ENCODE results near the gene IQGAP2. TPM values are rescaled to one million over a fixed set of nuclear protein-coding genes. Genes with fewer than 3 reads are reported as not detected.

The IQGAP2 gene
- total RNA-seq, 1 experiment from 2014 or later: 0.17 TPM

DNA sequence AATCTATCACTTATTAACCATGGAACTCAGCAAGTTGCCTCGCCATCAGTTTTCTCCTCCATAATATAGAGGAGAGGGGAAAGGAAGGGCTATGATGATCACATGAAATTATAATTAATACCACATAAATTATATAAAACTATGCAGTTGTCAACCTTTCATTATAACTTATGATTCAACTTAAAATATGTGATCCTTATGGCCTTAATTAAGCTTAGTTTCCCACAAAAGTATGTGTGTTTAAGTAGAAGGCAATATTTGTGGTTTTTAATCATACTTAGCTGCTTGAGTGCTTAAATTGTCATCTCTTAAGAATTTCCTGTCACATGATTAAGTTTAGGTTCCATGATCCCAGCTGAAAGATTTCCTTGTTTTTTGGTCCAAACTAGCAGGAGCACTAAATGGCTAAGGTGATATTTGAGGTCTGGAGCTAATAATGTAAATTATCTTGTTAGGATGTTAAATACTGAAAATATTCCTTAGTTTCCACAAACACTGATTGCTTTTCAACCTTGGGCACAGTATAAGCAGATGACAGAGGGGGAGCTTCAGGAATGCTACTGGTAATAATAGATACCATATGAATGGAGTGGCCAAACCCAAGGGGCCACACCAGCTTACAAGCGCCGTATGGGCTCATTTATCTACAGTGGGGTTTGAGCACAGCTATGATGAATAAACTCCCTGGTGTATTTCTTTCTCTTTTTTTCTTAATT, 286.4 kb downstream of the IQGAP2 start:
- peak; percentile 85 for DNase-seq (ENCODE audit: low read depth)

DNA sequence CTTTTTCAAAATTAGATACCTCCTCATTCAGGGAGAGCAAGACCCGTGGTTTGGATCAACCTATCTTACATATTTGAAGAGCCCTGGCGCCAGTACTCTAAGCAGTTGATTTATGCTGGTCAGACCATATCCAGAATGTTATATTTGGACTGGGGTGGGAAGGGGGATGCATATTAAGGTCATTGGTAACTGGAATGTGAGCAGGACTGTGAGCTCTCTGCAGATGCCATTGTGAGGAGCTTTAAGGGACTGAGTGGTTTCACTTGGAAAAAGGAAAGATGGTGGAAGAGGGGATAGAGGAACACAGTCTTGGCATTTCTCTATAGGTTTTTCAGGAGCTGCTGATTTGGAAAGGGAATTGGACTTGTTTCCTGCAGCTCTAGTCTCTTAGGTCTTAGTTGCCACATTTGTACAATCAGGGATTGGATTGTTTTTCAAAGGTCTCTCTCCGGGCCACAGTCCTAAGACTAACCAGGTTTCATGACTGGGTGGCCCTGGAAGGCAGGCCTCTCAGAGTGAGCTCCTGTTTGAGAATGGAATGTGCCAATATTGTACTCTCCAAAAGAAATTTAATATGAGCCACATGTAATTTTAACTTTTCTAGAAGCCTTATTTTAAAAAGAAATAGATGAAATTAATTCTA, 287.1 kb downstream of the IQGAP2 start:
- no peak for DNase-seq (ENCODE audit: low read depth)

DNA sequence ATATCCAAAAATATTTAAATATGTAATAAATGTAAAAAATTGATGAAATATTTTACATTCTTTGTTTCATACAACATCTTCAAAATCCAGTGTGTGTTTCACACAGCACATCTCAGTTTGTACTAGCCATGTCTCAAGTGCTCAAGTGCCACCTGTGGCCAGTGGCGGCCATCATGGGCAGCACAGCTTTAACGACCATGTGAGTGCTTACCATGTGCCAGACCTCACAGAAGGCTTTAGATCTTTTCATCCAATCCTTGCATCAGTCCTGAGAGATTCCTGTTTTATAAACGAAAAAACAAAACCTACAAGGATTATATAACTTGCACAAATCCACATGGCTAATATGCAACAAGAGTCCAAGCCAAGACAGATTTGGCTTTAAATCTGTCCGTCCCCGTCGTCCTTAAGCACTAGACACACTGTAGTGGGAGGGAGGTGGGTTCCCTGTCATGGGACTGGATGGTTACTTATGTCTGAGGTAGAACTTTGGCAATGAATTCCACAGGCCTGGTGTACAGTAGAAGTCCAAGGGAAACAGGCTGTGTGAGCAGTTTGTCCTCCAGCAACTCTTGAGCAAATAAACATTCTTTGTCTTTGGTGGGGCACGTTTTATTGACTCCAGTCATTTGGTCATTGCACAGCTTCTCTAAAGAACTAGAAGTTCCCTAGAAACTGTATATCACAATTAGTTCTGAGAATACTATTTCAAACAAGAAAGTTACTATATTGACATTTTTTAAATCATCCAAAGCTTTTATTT, 287.8 kb downstream of the IQGAP2 start:
- peak; percentile 42 for DNase-seq (ENCODE audit: low read depth)

DNA sequence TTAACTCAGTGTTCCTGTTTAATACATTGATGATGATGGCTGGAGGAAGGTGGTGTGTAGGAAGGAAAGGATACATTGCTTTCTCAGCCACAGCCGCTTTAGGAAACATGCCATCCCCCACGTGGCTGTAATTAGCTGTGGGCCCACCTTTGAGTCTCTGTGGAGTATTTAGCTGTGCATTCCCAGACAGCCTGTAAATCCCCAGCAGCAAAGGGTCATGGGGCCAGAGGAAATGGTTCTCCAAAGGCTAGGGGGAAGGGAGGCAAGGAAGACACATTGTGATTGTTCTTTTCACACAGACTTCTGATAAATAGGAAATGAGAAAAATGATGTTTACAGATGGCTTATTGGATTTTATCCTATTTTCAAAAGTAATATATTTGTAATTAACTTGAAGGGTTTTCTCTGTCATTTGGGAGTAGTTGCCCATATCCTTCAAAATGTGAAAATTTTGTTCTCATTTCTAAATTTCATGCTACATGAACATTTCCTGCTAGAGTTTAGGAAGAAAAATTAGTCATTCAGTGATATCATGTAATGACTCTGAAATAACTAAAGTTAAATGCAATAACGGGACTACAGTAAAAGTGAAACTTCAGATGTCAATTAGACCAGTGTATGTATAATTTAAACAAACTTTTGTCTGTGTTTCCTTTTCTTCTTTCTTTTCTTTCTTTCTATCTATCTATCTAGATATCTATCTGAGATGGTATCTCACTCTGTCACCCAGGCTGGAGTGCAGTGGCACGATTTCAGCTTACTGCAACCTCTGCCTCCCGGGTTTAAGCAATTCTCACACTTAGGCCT, 288.6 kb downstream of the IQGAP2 start:
- peak; percentile 68 for DNase-seq (ENCODE audit: low read depth)

DNA sequence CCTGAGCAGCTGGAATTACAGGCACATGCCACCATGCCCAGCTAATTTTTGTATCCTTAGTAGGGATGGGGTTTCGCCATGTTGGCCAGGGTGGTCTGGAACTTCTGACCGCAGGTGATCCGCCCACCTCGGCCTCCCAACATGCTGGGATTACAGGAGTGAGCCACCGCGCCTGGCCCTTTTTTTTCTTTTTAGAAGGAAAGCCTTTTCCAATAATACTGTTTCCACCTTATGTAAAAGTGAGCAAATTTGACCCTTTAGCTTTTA, 289.1 kb downstream of the IQGAP2 start:
- no peak for DNase-seq (ENCODE audit: low read depth)

DNA sequence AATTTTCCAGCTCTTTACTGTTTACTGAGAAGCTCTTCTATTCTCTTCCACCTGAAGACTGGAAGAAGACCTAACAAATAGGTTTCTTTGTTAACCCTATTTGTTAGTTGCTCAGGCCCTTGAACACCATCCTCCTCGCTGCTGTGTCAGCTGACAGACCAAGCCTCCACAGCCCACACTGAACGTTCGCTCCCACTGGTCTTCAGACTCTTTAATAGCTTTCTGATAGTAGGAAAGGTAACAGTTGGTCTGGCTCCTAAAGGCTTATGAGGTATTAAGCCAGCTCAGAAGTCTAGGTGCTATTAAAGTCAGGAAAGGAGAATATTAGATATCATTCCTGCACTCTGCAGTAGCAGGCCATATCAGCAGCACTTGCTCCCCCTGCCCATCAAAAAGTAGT, 289.6 kb downstream of the IQGAP2 start:
- DNase-seq (ENCODE audit: low read depth): no peak

DNA sequence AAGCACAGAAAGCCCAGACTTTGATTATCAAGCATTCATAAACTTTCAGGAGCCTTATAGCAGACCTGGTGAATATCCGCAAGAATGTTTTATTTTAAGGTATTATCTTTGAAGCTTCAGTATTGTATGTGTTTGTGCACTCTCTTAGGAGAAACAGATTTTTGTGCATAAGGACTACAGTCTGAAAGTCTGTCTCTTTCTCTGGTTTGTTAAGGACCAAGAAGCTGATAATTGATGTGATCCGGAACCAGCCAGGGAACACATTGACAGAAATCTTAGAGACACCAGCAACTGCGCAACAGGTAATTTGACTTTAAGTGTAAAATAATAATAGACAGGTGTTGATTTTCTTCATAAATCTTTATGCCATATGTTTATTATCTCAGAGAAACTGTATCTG, 290.1 kb downstream of the IQGAP2 start:
- no peak for DNase-seq (ENCODE audit: low read depth)

DNA sequence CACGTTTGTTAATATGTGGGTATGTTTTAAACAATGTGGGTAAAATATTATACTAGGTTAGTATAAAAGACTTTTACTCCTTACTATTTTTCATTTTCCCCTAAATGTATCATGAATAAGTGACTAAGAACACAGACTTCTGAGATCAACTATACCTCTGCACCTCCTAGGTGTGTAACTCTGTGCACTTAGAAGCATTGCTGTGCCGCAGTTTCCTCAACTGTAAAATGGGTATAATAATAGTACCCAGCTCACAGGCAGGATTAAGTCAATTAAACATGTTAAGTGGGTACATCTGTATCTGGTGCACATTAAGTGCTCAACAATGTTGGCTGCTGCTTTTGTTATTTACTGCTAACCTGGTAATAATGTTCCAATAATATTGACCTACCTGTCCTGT, 291.2 kb downstream of the IQGAP2 start:
- DNase-seq (ENCODE audit: low read depth): no peak

DNA sequence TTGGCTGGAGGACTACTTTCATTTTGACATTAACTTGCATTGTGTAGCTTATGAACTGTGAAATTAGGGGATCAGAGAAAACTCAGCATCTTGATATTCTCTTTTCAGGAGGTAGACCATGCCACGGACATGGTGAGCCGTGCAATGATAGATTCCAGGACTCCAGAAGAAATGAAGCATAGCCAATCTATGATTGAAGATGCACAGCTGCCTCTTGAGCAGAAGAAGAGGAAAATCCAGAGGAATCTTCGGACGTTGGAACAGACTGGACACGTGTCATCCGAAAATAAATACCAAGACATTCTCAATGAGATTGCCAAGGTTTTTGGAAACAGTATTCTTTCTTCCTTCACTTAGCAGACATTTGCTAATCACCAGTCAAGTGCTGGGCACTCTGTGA, 292.3 kb downstream of the IQGAP2 start:
- DNase-seq (ENCODE audit: low read depth): no peak

DNA sequence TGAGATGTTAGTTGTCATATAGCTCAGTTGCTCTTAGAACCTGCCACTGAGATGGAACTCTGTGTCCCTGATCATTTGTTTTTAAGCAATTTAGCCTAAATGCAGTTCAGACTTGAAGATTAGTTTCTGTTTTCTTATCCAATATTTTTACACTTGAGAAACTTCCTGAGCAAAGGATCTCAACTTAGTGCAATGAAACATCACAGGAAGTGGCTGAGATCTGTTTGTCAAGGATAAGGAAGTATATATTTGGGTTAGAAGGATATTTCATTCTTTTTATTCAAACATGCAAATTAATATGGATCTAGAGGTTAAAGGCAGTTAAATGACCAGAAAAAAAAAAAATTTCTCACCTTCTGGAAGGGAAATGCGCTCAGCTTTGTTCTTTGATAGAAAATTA, 293.2 kb downstream of the IQGAP2 start:
- no peak for DNase-seq (ENCODE audit: low read depth)

DNA sequence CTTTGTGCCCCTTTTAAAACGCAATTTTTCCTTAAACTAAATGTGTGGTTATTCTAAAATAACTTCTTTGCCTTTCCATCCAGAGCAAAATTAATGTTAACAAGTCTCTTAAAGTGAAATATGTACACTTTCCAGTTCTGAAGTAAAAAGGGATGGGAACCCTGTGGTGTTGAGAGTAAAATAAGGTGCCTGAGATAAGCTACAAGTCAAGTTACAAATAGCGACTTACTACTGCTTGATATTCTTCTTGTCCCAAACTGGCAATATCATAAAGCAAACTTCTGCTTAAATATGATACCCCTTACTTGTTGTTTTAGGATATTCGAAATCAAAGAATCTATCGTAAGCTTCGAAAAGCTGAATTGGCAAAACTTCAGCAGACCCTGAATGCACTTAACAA, 294.6 kb downstream of the IQGAP2 start:
- DNase-seq (ENCODE audit: low read depth): no peak

DNA sequence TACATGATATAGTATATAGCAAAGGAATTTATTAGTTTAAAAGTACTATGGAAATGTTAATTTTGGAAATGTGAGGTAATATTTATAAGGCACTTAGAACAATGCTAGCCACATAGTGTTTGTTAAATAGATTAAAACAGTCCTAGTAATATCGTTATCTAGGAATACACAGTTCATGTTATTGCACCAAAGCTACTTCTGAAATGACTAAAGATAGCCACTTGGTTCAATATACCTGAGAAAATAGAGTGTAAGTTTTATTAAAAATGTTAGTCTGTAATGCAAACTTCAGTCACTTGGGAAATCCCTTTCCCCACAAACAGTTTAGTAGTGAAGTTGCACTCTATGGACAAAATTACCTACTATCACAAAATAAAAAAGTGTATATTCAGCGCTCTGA, 297.5 kb downstream of the IQGAP2 start:
- no peak for DNase-seq (ENCODE audit: low read depth)

DNA sequence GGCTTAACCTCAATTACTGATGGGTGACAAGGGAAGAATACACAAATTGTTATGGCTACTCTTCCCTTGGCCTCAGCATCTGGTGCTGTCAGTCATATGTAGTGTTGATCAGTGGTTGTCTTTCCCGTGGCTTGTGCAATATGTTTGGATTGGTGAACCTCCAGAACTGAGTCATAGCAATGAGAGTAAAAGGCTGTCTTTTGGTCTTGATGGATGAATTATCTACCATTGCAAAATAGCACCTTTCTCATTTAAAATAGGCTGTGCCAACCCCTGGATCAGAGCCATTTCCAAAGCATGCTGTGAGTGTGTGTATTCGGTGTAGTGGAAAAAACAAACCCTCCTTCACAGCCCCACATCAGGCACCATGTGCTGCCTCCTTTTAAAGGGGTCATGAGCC, 298.2 kb downstream of the IQGAP2 start:
- peak; percentile 100 for DNase-seq (ENCODE audit: low read depth)

DNA sequence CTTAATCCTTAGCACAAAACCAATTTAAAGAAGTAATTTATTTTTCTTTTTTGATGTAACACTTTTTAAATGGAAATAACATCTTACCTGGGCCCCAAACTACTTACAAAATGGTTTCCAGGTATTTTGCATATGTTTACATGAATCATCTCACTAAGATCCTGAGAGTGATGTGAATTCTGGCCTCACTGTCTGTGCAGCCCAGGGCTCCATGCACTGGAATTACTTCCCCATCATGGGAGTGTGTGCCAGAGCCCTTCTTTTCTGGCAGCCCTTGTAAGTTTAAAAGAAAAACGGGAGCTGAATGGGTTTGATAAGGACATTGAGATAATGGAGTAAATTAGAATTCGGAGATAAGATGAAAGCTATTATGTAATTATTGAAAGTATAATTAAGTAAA, 300.6 kb downstream of the IQGAP2 start:
- DNase-seq (ENCODE audit: low read depth): no peak

DNA sequence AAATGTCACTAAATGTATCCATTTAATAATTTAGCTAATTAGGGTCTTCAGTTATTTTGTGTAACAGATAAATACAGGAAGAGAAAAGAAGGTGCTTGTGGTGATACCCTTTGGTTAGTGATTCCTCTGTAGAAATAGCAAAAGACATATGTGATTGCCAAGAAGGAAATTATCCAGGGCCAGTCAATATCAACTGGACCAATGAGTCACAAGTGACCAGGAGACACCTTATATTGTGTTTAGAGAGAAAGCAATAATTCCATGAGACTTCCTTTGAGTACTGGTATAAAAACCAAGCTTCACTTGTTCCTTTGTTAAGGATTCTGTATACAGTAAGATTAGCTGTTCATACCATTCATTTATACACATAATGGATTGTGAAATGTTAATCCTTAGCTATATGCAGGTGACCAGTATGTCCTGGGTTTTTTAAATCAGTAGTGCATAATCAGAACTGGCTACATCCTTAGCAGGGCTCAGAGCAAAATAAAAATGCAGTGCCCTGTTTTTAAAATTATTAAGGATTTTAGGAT, 301.1 kb downstream of the IQGAP2 start:
- DNase-seq (ENCODE audit: low read depth): no peak

DNA sequence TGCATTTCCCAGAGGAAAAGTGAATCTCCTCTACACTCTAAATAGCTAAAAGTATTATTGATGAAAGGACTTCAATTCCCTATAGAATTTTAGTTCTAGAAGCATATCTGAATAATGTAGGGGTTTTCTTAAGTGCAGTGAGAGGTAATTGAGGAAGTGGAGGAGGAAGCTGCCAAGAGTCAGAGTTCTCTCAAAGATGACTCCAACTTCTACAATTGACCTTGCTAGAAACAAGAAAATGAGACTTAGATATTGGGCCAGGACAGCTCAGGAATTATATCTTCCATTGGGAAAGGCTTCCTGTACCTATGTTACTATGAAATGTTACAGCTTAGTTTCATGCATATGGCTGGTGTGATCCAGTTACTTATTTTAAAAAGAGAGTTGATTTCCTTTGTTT, 302.5 kb downstream of the IQGAP2 start:
- no peak for DNase-seq (ENCODE audit: low read depth)

DNA sequence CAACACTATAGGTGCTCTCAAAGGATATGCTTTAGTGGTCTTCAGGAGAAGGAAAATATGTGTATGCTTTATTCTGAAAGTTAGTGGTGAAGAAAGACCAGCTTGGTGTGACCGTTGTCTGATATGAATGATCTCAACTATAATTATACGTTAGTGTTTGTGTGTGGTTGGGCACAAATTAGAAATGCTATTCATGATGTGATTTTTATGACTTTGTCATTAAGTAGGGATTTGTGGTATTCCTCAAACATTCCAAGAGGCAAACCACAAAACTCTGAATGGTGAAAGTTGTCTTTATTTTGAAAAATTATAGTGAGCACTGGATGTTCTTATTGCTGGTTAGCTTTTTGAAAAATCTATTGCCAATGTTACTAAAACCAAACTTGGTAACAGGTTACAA, 306.7 kb downstream of the IQGAP2 start:
- peak; percentile 71 for DNase-seq (ENCODE audit: low read depth)

DNA sequence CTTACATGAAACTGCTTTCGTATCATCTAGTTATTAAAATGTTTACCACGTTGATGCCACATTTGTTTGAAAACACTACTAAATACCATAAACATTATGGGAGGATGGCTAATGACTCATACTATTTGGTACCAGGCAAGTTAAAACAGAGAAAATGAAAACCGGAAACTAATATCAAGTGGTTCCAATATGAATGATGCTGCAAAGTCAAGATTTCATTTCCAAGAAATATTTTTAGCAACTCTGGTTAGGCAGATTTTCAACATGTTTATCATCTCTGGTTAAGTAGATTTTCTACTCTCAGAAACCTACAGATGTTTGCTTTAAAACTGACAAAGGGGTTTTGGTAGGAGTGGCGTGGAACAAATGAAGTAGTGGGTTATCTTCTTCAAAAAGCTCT, 307.9 kb downstream of the IQGAP2 start:
- DNase-seq (ENCODE audit: low read depth): no peak

DNA sequence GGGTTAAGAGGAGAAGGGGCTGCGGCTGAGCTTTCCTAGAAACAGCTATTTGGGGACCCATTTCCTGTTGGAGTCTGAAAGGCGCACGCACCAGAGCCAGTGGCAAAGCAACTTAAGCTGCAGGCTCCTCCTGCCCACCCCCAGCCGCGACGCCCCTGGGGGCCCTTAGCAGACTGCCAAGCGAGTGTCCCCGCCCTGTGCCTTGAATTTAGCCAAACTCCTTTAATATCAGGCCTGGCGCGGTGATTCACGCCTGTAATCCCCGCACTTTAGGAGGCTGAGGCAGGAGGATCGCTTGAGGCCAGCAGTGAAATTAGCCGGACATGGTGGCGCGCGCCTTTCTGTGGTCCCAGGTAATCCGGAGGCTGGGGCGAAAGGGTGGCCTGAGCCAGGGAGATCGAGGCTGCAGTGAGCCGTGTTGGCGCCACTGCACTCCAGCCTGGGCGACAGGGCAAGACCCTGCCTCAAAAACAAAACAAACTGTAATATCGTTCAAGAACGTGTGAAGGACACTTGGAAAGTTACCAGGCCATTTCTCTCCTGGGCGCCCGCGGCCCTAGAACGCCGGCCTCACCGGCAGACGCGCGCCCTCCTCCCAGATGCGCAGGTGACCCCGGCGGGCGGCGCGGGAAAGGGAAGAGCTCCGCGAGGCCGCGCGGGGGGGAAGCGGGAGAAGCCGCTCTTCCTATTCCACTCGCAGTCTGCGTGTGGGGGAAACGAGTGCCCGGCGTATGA, 311.8 kb downstream of the IQGAP2 start:
- DNase-seq (ENCODE audit: low read depth): no peak

DNA sequence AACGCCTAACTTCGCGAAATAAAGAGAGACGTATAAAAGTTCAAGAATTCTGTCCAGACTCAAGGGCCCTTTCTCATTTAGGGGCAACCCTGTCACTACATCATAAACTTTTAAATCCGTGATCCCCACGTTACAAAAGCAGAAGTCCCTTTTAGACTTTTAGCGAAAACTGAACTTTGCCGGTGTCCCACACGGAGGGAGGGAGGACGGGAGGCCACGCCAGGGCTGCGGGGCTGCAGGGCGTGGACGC, 312.3 kb downstream of the IQGAP2 start:
- no peak for DNase-seq (ENCODE audit: low read depth)

DNA sequence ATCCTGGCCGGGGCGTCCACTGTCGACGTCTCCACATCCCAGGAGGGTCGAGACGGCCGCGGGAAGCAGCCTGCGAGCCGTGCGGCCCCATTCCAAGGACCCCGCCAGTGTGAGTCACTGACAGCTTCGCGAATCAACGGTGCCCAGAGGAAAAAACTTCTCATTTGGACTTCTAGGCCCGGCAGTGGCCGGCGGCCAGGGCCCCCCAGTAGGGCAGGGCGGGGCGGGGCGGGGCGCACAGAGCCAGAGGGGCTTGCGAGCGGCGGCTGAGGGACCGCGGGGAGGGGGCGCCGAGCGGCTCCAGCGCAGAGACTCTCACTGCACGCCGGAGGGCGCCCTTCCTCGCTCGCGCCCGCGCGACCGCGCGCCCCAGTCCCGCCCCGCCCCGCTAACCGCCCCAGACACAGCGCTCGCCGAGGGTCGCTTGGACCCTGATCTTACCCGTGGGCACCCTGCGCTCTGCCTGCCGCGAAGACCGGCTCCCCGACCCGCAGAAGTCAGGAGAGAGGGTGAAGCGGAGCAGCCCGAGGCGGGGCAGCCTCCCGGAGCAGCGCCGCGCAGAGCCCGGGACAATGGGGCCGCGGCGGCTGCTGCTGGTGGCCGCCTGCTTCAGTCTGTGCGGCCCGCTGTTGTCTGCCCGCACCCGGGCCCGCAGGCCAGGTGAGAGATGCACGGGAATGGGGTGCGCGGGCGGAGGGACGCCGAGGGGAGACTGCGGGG, 312.8 kb downstream of the IQGAP2 start, which contains the start of gene F2R:
TSS of gene F2R (plus strand) at position 391 of the 720 bp plus-strand sequence. CDS start at position 573, 182 bp downstream.
- peak; percentile 46 for DNase-seq (ENCODE audit: low read depth)
